HG02938 (cell line): ENCODE data around the gene TMEM222.

ENCODE experiments used
- ATAC-seq: cut with Tn5 transposase; IDR thresholded peaks from one replicate; pipeline ENCODE4 v1.9.1; 2021; ENCODE audit warnings: mild to moderate bottlenecking, moderate library complexity; ENCODE audit not compliant: unreplicated experiment

Gene TMEM222

DNA sequence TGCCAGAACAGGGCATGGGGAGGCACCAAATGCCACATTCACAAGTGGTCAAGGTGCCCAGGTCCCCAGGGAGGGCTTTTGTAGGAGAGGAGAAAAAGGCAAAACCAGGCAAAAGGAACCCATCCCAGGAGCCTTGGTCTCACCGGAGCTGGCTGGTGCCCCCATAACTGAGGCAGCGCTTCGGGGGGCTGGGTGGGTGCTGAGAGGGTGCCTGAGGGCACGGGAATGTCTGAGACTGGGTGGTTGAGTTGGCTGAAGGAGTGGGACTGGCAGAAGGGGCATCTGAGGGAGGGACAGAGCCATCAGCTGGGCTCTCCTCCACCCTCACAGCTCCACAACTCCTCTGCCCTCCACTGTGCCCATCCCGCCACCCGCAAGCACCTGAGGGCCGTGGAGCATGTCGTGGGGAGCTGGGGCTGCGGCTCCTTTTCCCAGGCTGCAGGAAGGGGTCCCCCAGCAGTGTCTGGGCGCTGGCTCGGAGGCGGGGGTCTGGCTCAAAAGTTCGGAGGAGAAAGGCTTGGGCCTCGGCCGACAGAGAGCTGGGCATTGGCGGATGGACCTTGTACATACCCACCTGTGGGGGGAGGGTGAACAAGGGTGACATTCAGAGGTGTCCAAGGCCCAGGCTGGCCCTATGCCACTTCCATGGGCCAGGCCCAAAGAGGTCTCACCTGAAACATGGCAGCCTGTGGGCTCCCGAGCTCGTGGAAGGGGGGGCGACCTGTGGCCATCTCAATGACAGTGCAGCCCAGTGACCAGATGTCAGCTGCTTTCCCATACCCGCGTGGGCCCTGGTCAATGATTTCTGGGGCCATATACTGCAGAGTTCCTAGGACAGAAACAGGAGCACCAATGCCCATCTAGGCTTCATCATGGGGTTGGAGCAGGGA, 36.3 kb downstream of the TMEM222 start:
- no peak for ATAC-seq

DNA sequence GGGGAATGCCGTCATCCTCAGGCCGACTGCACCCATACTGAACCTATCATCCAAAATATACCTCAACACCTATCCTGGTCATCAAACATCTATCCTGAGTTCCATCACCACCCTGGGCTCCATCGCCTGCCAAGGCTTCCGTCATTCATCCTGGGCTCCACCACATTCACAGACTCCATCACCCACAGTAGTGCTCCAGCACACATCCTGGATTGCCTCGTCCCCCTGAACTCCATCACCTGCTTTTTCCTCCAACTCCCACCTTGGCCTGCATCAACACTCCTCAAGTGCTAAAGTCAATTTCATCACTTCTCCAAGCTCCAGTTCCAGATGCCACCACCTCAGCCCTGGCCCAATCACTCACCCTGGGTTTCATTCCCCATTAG, 37.0 kb downstream of the TMEM222 start:
- ATAC-seq = no peak

DNA sequence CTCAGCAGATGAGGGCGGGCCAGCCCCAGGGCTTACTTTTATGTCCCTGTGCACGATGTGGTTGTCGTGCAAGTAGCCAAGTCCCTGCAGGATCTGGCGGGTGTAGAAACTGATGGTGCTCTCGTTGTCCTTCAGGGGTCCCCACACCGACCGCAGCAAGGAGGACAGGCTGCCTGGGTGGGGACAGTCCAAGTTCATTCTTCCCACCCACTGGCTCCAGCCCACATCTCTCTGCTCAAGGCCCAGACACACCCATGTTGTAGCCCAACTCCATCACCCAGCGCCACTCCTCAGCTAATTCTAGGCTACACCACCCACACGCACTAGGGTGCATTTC, 37.8 kb downstream of the TMEM222 start:
- no peak for ATAC-seq

DNA sequence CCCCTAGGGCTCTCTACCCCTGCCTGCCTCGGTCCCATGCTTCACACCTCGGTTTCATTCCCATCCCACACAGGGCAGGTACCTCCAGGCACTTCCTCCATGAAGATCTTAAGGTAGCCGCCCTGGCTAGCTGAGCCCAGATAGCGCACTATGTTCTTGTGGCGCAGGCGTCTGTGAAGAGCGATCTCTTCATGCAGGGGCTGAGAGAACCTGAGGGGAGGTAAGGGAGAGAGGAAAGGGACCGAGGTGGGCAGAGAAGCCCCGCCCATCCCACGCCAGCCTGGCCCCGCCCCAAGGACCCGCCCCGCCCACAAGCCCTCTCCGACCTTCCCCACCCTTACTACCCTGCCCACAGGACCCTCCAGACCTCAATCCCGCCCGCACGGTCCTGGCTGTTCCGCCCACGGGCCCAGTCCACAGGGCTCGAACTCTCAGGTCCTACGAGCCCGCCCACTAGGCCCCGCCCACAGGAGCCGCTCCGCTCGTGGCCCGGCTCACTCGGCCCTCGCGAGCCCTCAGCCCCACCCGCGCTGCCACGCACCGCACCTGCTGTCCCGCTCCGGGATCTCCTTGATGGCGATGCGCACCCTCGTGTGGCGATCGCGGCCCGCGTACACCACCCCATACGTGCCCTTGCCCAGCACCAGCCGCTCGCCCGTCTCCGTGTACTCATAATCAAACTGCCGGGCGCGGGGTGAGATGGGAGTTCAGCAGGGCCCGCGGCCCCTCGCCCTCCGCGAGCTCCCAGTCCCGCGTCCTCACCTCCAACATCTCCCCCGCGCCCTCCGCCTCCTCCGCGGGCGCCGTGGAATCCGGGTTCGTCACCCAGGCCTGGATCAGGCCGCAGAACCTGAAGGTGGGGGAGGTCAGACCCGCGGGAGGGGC, 38.4 kb downstream of the TMEM222 start:
- no peak for ATAC-seq

DNA sequence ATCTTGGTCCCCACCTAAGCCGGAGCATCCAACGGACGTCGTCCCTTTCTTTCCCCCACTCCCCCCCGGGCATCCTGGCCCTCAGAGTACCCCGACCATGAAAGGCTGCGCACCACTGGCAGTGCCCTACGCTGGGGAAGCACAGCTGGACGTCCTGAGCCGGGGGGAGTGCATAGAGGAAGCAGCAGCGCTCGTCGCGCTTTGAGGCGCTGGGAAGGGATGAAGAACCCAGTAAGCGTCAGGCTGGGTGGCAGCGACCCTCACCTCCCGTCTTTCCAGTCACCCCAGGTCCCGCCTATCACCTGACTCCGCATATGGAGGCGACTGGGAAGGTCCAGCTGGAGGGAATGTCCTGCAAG, 39.1 kb downstream of the TMEM222 start:
- ATAC-seq = no peak

DNA sequence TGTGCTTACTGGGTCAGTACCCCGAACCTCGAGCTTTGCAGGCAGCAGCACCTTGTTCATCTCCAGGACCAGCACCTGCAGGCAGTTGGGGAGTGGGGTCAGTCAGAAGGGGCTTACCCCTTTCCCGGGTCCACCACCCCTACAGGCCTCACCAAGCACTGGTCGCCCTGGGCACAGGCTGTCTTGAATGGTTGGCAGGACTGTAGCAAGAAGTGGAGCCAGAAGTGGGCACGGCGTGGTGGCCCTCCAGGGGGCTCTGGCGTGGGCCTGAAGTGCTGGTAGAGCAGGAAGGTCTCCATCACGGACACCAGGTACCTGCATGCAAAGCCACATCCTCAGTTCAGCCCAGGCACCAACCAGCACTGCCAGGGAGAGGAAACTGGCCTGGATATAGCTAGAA, 39.6 kb downstream of the TMEM222 start:
- ATAC-seq = no peak

DNA sequence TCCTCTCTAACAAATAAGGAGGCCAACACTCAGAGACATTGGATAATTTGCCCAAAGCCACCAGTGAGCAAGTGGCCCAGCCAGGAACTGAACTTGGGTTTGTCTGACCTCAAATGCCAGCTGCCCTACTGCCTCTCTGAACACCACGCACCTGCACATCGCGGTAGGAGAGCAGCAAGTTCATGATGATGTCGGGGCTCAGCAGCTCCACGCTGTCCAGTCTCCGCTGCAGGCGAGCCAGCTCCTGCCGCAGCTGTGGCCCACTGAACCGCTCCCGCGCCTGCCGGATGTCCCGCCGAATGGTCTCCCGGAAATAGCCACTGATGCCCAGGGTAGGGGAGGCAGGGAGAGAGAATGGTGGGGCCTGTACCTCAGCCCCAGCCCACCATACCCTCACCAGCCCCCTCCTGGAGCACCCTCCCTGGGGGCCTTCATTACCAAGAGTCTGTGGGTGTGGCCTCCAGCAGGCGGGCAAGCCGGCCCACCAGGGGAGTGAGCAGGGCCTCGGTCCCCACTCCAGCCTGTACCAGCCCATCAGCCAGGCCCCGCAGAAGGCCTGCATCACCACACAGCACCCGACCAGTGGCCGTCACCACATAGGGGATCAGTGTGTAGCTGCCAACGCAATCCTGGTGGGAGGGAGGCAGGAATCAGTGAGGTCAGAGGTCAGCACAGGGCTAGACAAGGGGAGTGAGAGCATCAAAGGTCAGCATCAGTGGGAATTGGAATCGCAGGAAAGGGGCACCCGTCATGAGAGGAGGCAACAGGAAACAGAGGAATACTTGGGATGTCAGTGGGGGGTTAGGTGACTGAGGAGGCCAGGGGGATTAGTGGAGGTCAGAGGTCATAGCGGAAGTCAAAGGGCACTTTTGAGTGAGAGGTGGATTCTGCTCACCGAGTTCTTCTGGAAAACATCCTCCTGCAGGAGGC, 42.1 kb downstream of the TMEM222 start:
- ATAC-seq = no peak

DNA sequence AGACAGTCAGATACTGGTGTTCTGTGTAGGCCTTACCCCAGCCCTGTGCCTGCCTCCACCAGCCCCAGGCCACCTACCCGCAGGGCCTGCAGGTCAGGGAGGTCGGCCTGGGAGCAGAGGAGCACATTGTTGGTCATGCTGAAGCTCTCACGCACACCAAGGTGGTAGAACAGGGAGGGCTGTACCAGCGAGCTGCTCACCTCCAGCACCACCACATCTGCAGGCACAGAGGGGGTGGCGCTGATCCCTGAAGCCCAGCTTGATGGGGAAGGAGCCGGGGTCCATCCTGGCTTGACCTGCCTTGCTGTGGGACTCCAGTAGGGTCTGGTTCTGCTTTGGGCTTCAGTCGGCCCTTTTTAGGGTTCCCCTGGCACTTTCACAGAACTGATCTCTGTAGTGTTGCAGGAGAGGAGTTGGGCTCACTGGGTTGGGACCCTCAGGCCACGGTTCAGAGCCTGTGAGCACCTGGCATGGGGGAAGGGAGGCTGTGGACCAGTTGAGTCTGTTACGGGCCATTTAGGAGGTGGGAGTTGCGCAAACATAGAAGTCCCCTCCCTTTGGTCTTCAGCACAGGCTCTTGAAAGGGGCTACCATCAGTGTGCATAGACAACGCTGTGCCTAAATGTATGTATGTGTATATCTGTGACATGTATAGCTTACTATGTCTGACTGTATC, 42.9 kb downstream of the TMEM222 start:
- no peak for ATAC-seq

DNA sequence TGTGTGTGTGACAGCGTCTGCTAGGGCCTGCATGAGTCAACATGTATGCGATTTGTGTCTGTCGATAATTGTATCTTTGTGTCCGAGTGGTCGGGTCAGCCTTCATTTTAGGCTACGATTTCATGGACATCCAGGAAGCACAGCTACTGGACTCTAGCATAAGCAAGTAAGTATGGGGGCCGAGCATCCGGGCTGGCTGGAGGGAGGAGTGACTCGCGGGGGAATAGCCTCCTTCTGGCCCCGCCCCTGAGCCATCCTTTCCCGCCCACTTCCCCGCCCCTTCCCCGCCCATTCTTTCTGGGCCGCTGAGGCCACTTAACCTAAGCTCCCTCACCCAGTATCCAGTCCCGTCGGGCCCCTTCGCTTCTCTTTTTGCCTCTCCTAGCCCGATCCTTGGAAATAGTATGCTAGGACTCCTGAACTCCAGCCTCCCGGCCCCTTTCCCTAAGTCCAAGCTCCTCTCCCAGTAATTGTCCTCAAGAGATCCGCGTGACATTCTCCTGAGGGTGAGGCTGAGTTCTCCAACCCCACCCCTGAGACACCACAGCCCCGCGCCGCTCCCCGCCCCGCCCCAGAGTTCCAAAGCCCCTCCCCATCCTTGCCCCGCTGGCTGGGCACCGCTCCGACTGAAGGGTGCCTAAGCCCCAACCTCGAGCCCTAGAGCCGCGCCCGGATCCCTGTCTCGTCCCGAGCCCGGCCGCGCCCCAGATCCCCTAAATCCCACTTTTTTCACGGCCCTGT, 43.6 kb downstream of the TMEM222 start:
- no peak for ATAC-seq

DNA sequence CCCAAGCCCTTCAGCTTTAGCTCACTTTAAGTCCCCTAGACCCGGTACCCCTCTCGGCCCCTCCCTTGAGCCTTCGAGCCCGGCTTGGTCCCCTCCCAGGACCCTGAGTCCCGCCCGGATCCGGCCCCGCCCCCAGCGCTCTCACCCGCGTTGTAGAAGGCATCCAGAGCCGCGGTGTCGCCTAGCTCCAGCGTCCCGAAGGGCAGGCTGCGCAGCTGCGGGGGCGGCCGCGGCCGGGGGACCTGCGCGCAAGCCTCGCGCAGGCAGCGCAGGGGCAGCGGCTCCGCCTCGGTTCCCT, 44.1 kb downstream of the TMEM222 start:
- no peak for ATAC-seq

DNA sequence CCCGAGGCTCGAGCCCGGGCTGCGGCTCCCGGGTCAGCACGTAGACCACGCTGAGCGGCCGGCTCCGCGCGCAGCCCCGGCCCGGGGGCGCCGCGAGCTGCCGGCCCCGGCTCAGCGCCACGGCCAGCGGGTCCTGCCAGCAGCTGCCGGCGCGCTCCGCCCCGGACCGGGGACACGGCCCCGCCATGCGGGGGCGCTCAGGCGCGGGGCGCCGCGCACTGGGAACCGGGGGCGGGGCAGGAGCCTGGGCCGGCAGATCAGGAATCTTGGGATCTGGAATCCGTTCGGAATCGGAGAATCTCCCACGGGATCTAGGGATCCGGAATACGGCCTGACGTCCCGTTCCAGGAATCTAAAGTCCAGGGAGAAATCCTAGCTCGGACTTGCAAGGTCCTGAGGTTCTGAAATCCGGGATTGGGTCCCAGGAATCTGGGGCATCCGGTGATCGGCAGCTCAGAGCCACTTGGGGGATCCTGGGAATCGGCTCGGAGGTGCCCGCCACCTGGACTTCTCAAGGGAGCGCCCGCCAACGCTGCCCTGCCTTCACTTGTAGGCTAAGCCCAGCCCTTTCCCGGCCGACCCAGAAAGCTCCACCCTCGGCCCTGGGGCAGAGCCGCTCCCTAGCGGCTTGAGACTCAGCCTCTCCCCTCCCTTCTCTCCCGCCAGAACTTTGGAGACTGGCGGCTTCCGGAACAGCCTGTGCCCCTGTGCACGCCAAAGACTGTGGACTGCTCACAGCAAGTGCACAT, 44.6 kb downstream of the TMEM222 start, which contains the start of gene MAP3K6:
Gene MAP3K6, minus strand, starts transcription at position 551 of the 749 bp plus-strand sequence. Its CDS starts 364 bp downstream, at position 187.
- ATAC-seq = no peak

DNA sequence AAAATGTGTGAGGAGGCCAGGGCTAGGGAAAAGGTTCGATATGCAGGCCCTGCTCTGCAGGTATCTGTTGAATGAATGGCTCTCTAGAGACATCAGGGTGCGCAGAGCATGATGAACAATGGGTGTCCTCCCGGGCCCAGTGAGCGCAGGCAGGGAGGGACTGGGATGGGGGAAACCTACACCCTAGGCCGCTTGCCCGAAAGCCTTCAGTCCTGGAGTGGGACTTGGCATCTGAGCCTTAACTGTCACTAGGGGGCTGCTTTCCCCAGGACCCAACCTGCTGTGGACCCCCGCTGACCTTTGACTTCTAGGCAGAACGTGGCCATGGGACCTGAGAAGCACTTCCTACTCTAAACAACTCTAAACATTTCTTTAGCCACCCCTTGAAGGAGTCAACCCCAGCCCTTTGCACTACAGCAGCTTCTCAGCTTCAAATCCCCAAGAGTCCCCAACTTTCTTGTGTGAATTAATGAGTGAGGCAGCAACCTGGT, 45.2 kb downstream of the TMEM222 start:
- no peak for ATAC-seq

DNA sequence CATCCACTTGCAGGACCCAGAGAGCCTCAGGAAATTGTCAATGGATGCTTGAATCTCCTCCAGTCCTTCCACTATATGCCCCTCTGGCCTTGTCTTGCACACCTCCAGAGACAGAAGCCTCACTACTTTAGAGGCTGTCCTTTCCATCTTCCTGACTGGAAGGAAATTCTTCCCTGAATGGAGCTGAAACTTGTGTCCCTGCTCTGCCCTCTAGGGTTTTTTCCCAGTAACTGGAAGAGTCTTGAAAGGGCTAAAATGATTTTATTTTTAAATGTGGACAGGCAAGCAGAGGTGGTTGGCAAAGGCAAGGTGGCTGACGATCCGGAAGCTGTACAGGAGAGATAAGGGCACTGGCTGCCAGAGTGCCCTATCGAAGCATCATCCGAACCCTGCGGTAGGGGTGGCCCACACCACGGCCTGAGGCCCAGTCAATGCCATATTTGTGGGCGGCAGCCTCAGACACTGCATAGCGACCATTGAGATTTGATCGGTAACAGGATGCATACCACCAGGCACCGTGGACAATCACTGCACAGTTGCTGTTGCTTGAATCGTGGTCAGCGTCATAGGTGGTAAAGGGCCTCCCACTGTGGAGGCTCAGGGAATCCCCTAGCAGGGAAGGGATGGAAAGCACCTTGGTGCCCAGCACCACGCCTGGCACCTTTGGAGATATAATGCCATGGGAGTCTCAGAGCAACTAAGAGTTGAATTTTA, 47.1 kb downstream of the TMEM222 start:
- no peak for ATAC-seq

DNA sequence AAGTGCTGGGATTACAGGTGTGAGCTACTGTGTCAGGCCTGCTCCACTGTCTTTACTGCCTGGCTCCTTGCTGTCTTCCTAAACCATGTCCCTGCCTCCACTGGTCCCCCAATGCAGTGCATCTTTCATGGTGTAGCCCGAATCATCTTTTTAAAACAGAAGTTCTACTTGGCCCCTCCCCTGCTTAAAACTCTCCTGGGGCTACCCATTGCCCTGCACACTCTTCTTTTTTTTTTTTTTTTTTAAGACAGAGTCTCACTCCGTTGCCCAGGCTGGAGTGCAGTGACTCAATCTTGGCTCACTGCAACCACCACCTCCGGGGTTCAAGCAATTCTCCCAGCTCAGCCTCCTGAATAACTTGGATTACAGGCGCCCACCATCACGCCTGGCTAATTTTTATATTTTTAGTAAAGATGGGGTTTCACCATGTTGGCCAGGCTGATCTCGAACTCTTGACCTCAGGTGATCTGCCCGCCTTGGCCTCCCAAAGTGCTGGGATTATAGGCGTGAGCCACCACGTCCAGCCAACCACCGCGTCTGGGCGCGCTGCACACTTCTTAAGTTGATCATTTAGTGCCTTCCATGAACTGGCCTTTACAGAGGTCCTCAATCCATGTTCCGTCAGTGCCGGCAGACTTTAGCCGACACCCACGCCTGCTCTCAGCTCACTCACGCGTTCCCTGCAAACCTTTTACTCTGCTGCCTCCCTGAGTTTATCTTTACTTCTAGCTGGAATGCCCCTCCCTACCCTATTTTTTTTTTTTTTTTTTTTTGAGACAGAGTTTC, 50.3 kb downstream of the TMEM222 start:
- no peak for ATAC-seq

DNA sequence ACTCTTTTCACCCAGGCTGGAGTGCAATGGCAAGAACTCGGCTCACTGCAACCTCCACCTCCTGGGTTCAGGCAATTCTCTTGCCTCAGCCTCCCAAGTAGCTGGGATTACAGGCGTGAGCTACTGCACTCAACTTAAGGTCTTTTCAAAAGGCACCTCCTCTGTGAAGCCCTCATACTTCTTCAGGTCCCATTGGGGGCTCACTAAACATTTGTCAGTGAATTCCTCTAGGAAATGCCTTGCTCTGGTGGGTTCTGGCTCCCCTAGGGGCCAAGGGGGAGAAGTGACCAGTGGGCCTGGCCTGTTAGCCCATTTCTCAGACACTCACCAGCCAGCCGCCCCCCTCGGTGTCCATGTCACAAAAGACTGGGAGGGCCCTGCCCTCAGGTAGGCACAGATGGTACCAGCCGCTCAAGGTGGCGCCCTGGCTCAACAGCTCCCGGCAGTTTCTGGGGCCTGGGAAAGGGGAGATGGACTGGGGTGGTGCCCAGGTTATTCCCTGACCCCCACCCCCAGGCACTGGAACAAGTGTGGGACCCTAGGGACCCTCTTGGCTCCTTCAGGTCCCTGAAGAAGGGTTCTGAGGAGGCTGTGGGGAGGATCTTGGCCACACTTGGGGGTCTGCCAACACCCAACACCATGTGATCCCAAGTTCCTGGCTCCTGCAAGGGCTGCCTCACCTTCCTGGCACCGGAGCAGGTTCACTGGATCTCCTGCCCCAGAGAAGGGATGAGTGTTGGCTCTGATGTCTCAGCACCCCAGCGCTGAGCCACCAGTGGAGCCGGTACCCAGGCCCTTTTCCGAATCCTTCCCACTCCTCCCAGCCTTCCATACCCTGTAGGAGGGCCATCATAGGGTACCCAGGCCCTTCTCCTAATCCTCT, 51.1 kb downstream of the TMEM222 start:
- no peak for ATAC-seq

DNA sequence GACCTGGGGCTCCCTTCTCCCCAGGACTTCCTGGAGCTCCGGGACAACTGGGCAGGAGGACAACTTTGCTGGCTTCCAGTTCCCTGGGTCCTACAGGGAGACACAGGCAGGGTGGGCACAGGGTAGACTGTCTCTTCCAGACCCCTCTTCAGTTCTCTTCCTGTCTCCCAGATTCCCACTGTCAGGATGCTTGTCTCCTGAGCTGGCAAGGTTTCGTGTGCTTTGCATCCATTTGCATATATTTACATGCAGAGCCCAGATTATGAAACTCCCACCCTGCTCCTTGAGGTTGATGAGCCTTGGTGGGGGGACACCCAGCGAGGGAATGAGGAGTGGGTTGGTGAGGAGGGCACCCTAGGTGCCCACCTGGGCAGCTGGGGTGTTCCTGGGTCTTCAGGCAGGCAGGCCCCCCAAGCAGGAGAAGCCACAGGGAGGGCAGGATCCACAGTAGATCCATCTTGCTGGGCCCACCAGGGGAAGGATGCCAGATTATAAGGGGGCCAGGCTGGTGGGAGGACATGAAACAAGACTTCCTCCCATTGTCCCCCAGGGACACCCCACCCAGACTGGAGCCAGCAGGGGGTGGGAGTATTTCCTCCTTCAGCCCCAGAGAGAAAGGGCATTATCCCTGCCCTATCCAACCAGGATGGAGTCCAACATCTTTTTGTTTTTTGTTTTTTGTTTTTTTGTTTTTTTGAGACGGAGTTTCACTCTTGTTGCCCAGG, 52.6 kb downstream of the TMEM222 start, which contains the start of gene FCN3:
Gene FCN3, minus strand, starts transcription at position 463 of the 725 bp plus-strand sequence. Its CDS starts 6 bp downstream, at position 457.
- ATAC-seq = no peak
